ENCODE data around the gene SPECC1. TPM values are rescaled to one million over a fixed set of nuclear protein-coding genes. Genes with fewer than 3 reads are reported as not detected.
"Not testable (repeated sequence)": the region's sequence is repeated elsewhere in the genome, so short reads cannot be mapped to it uniquely, and the experiment has no call there.

SPECC1 gene
- total RNA-seq = 53.6 TPM

DNA sequence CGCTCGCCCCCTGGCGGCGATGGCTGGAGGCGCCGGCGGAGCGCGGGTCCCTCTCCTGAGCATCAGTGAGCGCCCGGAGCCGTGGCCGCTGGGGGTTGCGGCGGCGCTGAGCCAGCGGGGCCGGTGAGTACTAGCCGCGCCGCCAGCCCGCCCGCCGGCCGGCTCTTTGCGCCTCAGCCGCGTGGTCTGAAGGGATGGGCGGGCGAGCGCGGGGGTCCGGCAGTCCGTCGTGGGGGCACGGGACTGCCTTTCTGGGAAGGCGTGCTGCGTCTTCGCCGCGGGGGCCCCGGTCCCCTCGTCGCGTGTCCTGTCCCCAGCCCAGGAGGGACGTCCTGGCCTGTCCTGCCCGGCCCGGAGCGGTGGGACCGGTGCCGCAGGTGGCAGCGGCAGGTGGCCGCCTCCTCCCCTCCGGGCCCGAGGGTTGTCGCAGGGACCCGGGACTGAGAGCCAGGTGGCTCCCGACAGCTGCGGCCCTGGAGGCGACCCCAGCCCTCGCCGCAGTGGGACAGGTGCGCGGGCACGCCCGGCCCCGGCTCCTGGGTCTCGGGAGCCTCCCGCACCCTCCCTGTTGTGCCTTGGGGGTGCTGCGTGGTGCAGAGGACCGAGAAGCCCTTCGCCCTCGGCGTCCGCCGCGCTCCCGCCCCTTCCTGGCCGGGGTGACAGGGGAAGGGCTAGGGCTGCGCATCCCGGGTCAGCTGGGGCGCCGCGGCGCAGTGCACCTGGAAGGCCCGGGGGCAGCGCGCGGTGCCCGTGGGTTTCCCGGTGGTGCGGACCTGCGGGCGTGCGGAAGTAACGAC is at the start of gene SPECC1:
SPECC1 (plus strand) TSS at position 58 of the 797 bp plus-strand sequence. CDS start 87,293 bp downstream, outside the sequence.
- ATAC-seq = peak; percentile 41
- intact Hi-C loops (cut with DNase I) = loop anchor here (10.0 kb wide), 1 partner anchor 95 kb away; no protein-coding TSS in a partner anchor
- peak; percentile 86 for DNase-seq (ENCODE audit: low spot score)

GRCh38 chr17:19962954-19963353 is 46.2 kb upstream of the SPECC1 start:
- intact Hi-C loops (cut with DNase I); ATAC-seq: not testable (repeated sequence)

DNA sequence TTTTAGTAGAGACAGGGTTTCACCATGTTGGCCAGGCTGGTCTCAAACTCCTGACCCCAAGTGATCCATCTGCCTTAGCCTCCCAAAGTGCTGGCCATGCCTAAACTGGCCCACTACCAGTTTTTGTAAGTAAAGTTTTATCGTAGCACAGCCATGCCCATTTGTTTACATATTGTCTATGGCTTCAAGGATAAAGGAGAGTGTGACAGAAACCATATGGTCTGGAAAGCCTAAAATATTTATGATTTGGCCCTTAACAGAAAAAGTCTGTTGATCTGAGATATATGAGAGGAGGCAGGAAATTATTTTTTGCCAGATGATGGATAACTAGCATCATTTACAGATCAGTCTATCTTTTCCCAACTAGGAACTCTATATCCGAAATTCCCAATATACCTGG is 36.0 kb upstream of the SPECC1 start:
- intact Hi-C loops (cut with DNase I) = no loop called here
- no peak for ATAC-seq

More at GRCh38 chr17:19962954-19963353, 46.2 kb upstream of the SPECC1 start:
- DNase-seq (ENCODE audit: low spot score) = not testable (repeated sequence)

DNA sequence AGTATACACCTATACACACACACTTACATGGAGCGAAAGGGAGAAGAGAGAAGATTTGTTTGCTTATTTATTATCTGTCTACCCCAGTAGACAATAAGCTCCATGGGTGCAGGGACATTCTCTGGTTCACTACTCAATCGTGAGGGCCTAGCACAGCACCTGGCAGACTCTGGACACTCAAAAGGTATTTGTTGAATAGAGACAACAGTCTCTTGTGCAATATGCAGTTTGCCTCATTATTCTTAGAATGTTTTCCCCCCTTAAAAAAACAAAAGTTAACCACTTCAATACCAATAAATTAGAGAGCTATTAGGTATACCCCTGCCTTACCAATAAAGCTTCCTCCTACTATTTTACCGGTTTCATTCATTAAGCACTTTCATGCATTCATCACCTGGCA is 33.6 kb upstream of the SPECC1 start:
- intact Hi-C loops (cut with DNase I) = no loop called here
- DNase-seq (ENCODE audit: low spot score) (no peak), ATAC-seq (no peak)

More for the DNA sequence above, 36.0 kb upstream of the SPECC1 start:
- DNase-seq (ENCODE audit: low spot score) = no peak

DNA sequence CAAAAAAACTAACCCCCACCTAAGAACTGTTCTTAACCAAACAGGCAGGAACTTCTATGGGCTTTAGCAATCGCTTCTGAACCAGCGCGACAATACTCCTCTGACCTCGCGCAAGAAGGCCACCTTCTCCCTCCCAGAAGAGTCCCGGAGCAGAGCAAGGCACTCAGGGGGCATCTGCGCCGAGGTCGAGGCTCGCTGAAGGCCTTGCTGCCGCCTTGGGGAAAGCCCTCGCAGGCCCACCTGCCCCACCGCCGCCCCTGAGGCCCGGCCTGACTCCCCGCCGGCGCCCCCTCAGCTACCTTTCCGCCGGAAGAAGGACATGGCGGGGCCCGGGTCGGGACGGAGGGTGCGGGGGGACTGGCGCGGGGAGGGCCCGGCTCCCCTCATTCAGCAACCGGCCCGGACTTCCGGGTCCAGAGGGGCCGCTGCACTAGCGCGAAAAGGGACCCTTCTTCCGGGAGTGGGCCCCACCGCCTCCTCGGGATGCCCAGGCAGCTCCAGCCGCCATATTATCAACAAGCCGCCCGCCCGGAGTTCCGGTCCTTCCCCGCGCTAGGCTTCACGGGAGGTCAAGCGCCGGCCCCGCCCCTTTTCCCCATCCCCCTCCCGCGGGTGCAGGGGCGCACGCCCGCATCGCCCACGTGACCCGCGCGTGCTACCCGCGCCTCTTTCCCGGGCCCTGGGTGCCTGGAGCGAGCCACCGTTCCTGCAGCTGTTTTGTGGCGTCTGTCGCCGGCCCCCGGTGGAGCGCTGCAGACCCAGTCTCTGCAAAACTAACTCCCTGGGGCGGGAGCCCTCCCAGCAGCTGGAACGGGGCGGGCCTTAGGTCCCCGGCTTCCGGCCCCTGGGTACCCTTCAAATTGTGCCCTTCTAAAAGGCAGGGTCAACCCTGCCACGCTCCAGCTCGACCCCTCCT is 31.6 kb upstream of the SPECC1 start, which contains the start of gene AKAP10:
AKAP10 (minus strand) TSS at position 536 of the 916 bp plus-strand sequence; CDS start at position 387, 149 bp downstream.
- intact Hi-C loops (cut with DNase I) = no loop called here
- peak; percentile 98 for ATAC-seq
- peak; percentile 98 for DNase-seq (ENCODE audit: low spot score)

GRCh38 chr17:19978209-19978802 is 30.9 kb upstream of the SPECC1 start:
- ATAC-seq = peak; percentile 56
- no peak for DNase-seq (ENCODE audit: low spot score)
- intact Hi-C loops (cut with DNase I) = no loop called here

GRCh38 chr17:19978805-19979211 is 30.4 kb upstream of the SPECC1 start:
- intact Hi-C loops (cut with DNase I) = no loop called here
- DNase-seq (ENCODE audit: low spot score) (no peak), ATAC-seq (no peak)

GRCh38 chr17:19979917-19980770 is 29.0 kb upstream of the SPECC1 start:
- intact Hi-C loops (cut with DNase I) = no loop called here
- no peak for ATAC-seq
- DNase-seq (ENCODE audit: low spot score) = no peak

DNA sequence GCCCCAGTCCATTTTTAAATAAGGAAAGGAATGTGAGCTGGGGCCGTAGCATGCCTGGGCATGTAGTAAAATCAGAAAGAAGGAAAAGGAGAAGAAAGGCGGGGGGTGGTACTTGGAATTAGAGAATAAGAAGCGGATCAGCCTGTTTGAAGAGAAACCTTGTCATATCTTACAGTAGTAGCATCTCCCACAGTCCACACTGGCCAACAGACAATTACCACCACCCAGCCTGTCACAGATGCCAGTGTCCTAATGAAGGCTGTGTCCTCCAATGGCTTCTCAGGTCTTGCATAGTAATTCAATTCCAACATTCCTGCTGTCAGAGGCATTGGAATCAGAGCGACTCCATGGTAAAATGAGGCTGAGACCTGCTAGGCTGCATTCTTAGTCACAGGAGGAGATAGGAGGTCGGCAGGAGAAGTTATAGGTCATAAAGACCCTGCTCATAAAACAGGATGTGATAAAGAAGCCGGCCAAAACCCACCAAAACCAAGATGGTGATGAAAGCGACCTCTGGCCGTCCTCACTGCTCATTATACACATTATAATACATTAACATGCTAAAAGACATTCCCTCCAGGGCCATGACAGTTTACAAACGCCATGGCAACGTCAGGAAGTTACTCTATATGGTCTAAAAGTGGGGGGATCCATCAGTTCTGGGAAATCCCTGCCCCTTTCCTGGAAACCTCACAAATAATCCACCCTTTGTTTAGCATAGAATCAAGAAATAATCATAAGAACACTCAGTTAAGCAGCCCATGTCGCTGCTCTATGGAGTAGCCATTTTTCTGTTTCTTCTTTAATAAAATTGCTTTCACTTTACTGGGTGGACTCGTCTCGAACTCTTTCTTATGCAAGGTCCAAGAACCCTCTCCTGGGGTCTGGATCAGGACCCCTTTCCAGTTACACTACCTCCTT is 22.0 kb upstream of the SPECC1 start:
- ATAC-seq = no peak
- no peak for DNase-seq (ENCODE audit: low spot score)
- intact Hi-C loops (cut with DNase I) = no loop called here

DNA sequence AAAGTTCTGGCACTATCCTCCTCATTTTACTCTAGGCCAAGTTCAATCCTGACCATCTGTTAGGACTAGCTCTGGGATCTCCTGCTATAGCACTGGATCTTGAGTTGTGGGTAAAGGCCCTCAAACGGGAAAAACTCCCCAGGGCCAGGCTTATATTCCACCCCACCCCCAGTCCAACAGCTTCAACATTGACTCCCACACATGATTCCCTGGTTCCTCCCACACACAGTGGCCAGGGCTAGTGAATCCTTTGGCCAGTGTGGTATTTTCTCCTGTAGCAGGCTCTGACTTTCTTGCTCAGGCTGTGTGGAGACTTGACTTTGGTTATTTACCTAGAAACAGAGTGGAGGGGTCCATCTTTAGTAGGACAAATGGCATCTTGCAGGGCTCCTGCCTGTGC is 21.3 kb upstream of the SPECC1 start:
- no peak for ATAC-seq
- intact Hi-C loops (cut with DNase I) = no loop called here
- DNase-seq (ENCODE audit: low spot score) = no peak

GRCh38 chr17:19991252-19991885 is 17.8 kb upstream of the SPECC1 start:
- DNase-seq (ENCODE audit: low spot score) (no peak), ATAC-seq (no peak)
- intact Hi-C loops (cut with DNase I) = loop anchor here (10.0 kb wide), 1 partner anchor 333 kb away; no protein-coding TSS in a partner anchor

DNA sequence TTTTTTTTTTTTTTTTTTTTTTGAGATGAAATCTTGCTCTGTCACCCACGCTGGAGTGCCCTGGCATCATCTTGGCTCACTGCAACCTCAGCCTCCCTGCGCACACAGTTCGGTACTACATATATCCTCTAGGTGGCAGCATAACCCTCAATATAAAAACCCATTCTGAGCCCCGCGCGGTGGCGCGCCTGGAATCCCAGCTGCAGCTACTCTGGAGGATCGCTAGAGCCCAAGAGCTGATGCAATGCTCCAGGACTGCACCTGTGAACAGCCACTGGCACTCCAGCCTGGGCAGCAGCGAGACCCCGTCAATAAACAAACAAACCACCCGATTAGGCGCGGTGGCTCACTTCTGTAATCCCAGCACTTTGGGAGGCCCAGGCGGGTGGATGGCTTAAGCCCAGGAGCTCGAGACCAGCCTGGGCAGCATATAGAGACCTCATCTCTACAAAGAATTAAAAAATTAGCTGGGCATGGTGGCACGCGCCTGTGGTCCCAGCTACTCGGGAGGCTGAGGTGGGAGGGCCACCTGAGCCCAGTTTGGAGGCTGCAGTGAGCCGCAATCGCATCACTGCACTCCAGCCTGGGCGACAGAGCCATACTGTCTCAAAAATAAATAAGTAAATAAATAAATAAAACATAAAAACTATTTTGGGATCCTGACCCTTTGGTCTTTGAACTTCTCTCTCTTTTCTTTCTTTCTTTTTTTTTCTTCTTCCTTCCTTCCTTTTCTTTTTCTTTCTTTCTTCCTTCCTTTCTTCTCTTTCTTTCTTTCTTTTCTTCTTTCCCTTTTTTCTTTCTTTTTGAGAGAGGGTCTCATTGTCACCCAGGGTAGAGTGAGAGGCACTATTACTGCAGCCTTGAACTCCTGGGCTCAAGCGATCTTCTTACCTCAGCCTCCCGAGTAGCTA is 16.1 kb upstream of the SPECC1 start:
- intact Hi-C loops (cut with DNase I) = loop anchor here (10.0 kb wide), 1 partner anchor 332 kb away; no protein-coding TSS in a partner anchor
- DNase-seq (ENCODE audit: low spot score) = peak; percentile 92
- peak; percentile 99 for ATAC-seq

GRCh38 chr17:19996086-19996485 is 13.1 kb upstream of the SPECC1 start:
- DNase-seq (ENCODE audit: low spot score) = no peak
- intact Hi-C loops (cut with DNase I) = loop anchor here (10.0 kb wide), 1 partner anchor 329 kb away; no protein-coding TSS in a partner anchor
- ATAC-seq = no peak

GRCh38 chr17:19996502-19996901 is 12.7 kb upstream of the SPECC1 start:
- ATAC-seq = no peak
- intact Hi-C loops (cut with DNase I) = loop anchor here (10.0 kb wide), 1 partner anchor 328 kb away; no protein-coding TSS in a partner anchor
- no peak for DNase-seq (ENCODE audit: low spot score)

GRCh38 chr17:20008242-20009051 is 712 bp upstream of the SPECC1 start:
- DNase-seq (ENCODE audit: low spot score) (no peak), ATAC-seq (peak; percentile 79)
- intact Hi-C loops (cut with DNase I) = loop anchor here (10.0 kb wide), 1 partner anchor 96 kb away; no protein-coding TSS in a partner anchor

Data from sciatic nerve (tissue), 2 donors.